Measurements from ENCODE around the gene STK11IP. TPM values are rescaled to one million over a fixed set of nuclear protein-coding genes. Genes with fewer than 3 reads are reported as not detected.
A peak's percentile ranks its signal among the peaks of the same experiment; 100 is the strongest.

The STK11IP gene
- total RNA-seq, 4 donors from 2014 or later: 12.3 to 21.3 (median 14.4) TPM

DNA sequence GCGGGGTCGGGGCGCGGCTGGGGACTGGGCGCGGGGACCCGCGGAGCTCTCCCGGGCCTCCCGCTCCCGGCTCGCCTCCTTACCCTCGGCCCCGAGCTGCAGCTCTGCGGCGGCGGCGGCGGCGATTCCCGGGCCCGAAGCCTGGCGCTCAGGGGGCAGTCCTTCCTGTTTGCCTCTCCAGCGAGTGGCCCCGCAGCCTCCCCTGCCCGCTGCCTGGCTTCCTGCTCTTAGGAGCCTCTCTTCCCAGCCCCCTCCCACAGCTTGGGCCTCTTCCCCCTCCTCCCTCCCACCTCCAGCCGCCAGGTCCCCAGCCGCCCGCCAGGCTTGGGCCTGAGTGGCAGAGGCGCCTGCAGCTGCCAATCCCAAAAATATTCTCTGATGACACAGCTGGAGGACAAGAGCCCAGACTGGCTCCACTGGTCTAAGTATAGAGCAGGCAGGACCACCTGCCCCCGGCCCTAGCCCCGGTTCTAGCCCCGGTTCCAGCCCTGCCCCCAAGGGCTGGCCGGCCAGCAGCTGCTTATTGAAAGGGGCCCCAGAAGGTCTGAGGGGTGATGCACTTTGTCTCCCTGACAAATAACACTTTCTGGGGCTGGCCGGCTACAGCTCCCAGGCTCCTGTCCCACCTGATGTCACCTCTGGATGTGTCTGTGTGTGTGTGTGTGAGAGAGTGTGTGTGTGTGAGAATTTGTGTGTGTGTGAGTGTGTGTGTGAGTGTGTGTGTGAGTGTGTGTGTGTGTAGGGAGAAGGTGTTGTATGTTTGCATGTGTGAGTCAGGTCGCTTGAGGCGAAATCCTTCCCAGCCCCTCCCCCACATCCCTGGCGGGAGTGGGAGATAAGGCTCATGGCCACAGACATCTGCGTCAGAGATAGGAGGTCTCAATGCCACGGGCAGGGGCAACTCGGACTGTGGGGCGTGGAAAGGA lies 26.1 kb upstream of the STK11IP start, which contains the start of gene OBSL1:
Gene OBSL1, minus strand, starts transcription at position 229 of the 926 bp plus-strand sequence. CDS start 307 bp downstream, outside the sequence.
- TF ChIP-seq CTCF (IDR thresholded peaks at IDR 0.05): no peak
- no peak for TF ChIP-seq POLR2A (IDR thresholded peaks at IDR 0.05)
- intact Hi-C loops (cut with DNase I): no loop called here
- no peak for DNase-seq
- Histone ChIP-seq H3K36me3 (peaks cover 0 to 15% (median 0%) of the 10 kb centered on the region in 3 donors), H3K9me3 (no peaks in the 10 kb centered on the region), H3K4me1 (peaks cover 8 to 29% (median 9%) of the 10 kb centered on the region in 3 donors), H3K27ac (peak within 1 kb of the TSS; percentile 70 to 89 (median 80)), H3K4me3 (peak within 1 kb of the TSS; percentile 54 to 79 (median 72)), H3K27me3 (peaks cover 0 to 46% (median 0%) of the 10 kb centered on the region in 4 donors)
- 5 to 38% methylated on average over 10 to 37 of the region's 42 CpGs for WGBS, 2 donors

DNA sequence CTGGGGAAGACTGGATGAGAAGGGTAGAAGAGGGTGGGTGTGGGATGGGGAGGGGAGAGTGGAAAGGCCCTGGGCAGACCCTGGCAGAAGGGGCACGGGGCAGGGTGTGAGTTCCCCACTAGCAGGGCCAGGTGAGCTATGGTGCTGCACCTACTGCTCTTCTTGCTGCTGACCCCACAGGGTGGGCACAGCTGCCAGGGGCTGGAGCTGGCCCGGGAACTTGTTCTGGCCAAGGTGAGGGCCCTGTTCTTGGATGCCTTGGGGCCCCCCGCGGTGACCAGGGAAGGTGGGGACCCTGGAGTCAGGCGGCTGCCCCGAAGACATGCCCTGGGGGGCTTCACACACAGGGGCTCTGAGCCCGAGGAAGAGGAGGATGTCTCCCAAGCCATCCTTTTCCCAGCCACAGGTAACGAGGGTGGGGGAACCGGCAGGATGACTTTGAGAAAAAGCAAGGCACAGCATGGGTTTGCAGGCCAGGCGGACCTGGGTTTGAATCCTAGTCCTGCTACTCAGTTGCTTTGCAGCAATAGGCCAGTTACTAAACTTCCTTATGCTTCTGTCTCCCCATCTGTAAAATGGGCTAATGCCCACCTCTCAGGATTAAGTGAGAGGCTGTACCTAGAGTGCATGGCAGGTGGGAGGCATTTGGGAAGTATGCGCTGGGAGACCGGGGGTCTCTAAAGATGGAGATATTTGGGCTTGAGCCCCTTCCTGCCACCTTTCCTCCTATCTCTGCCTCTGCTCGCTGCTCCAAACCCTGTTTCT lies 25.2 kb upstream of the STK11IP start, which contains the start of gene INHA:
Gene INHA, plus strand, starts transcription at position 74 of the 765 bp plus-strand sequence. Its CDS starts 65 bp downstream, at position 139.
- peak within 1 kb of the TSS; percentile 54 to 79 (median 72) for H3K4me3 ChIP-seq
- TF ChIP-seq CTCF (IDR thresholded peaks at IDR 0.05): no peak
- no peak for TF ChIP-seq POLR2A (IDR thresholded peaks at IDR 0.05)
- no peak for DNase-seq
- H3K4me1 ChIP-seq: peaks cover 8 to 29% (median 9%) of the 10 kb centered on the region in 3 donors
- H3K27ac ChIP-seq: peak within 1 kb of the TSS; percentile 70 to 89 (median 80)
- no peaks in the 10 kb centered on the region for H3K9me3 ChIP-seq
- WGBS, 2 donors: 74 to 83% methylated on average over 9 to 10 of the region's 13 CpGs
- peaks cover 0 to 54% (median 0%) of the 10 kb centered on the region in 4 donors for H3K27me3 ChIP-seq
- intact Hi-C loops (cut with DNase I): no loop called here
- peaks cover 0 to 7% (median 0%) of the 10 kb centered on the region in 3 donors for H3K36me3 ChIP-seq

GRCh38 chr2:219573166-219573565 lies 24.5 kb upstream of the STK11IP start:
- Histone ChIP-seq H3K4me1 (peaks cover 8 to 29% (median 9%) of the 10 kb centered on the region in 3 donors), H3K27ac (no peak overlapping the region), H3K4me3 (no peak overlapping the region), H3K9me3 (no peaks in the 10 kb centered on the region), H3K36me3 (no peaks in the 10 kb centered on the region), H3K27me3 (peaks cover 0 to 60% (median 0%) of the 10 kb centered on the region in 4 donors)
- intact Hi-C loops (cut with DNase I): no loop called here
- no peak for DNase-seq
- WGBS, 2 donors: 69 to 85% methylated on average over 5 of the region's 5 CpGs
- TF ChIP-seq POLR2A (IDR thresholded peaks at IDR 0.05) (no peak), CTCF (IDR thresholded peaks at IDR 0.05) (no peak)

DNA sequence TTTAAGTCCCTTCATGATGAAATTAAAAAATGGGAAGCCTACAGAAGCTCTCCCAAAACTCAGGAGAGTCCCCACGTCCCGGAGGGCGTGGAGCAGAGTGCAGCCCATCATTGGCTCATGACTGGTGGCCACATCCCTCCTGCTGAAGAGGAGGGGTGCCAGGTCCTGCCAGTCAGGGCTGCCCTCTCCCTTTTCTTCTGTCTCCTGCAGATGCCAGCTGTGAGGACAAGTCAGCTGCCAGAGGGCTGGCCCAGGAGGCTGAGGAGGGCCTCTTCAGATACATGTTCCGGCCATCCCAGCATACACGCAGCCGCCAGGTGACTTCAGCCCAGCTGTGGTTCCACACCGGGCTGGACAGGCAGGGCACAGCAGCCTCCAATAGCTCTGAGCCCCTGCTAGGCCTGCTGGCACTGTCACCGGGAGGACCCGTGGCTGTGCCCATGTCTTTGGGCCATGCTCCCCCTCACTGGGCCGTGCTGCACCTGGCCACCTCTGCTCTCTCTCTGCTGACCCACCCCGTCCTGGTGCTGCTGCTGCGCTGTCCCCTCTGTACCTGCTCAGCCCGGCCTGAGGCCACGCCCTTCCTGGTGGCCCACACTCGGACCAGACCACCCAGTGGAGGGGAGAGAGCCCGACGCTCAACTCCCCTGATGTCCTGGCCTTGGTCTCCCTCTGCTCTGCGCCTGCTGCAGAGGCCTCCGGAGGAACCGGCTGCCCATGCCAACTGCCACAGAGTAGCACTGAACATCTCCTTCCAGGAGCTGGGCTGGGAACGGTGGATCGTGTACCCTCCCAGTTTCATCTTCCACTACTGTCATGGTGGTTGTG lies 23.0 kb upstream of the STK11IP start:
- TF ChIP-seq CTCF (IDR thresholded peaks at IDR 0.05): no peak
- no peak for TF ChIP-seq POLR2A (IDR thresholded peaks at IDR 0.05)
- DNase-seq: no peak
- peaks cover 0 to 62% (median 0%) of the 10 kb centered on the region in 4 donors for H3K27me3 ChIP-seq
- intact Hi-C loops (cut with DNase I): no loop called here
- no peak overlapping the region for H3K27ac ChIP-seq
- H3K4me3 ChIP-seq: no peak overlapping the region
- 54 to 83% methylated on average over 6 to 7 of the region's 22 CpGs for WGBS, 2 donors
- H3K4me1 ChIP-seq: peaks cover 8 to 26% (median 8%) of the 10 kb centered on the region in 3 donors
- H3K9me3 ChIP-seq: no peaks in the 10 kb centered on the region
- no peaks in the 10 kb centered on the region for H3K36me3 ChIP-seq

Data from esophagus squamous epithelium (tissue), 5 donors.